Heart right ventricle (tissue), 16 donors: ENCODE measurements around the gene ZNF593OS. TPM values are rescaled to one million over a fixed set of nuclear protein-coding genes. Genes with fewer than 3 reads are reported as not detected.

Source experiments
- ATAC-seq, 8 donors: fragments of 200-7000 bp; cut with Tn5 transposase; one replicate each; pipeline ENCODE4 v1.9.1; 2020; ENCODE audit warnings: mild to moderate bottlenecking in 8 of 8, moderate library complexity in 8 of 8, moderate number of reproducible peaks in 1 of 8
- DNase-seq, 2 donors: peaks; one replicate each; pipeline ENCODE4 v3.0.0-alpha.2; 2020
- H3K27ac ChIP-seq, 10 donors: fragments of 200-600 bp; sonication (generic) in 2 of 10; one replicate each; pipeline versions ENCODE4 v1.5.0 to v1.8.0; 2020 to 2022; ENCODE audit warnings: mild to moderate bottlenecking in 3 of 10
- H3K27me3 ChIP-seq, 7 donors: fragments of 200-600 bp; one replicate each; pipeline ENCODE4 v1.8.0; 2021 to 2022; ENCODE audit warnings: mild to moderate bottlenecking in 2 of 7
- H3K36me3 ChIP-seq, 9 donors: fragments of 200-600 bp; sonication (generic) in 1 of 9; one replicate each; pipeline versions ENCODE4 v1.5.0 to v1.8.0; 2020 to 2022; ENCODE audit warnings: mild to moderate bottlenecking in 2 of 9
- H3K4me1 ChIP-seq, 9 donors: fragments of 200-600 bp; sonication (generic) in 1 of 9; one replicate each; pipeline versions ENCODE4 v1.5.0 to v1.8.0; 2020 to 2022; ENCODE audit warnings: mild to moderate bottlenecking in 4 of 9
- H3K4me3 ChIP-seq, 10 donors: fragments of 200-600 bp; sonication (generic) in 2 of 10; one replicate each; pipeline versions ENCODE4 v1.5.0 to v1.8.0; 2020 to 2022; ENCODE audit warnings: mild to moderate bottlenecking in 7 of 10, moderate library complexity in 2 of 10
- H3K9me3 ChIP-seq, 11 donors: fragments of 200-600 bp in 10 of 11; sonication (generic) in 2 of 11; one replicate each; pipeline versions ENCODE4 v1.5.0 to v1.8.0; 2013 to 2022; ENCODE audit warnings: mild to moderate bottlenecking in 2 of 11, control low read depth in 1 of 11, moderate library complexity in 1 of 11
- CTCF ChIP-seq, 9 donors: fragments of 200-600 bp; sonication (generic) in 2 of 9; IDR thresholded peaks; one replicate each; pipeline versions ENCODE4 v1.5.0 to v1.8.0; 2021 to 2022; ENCODE audit warnings: antibody characterized with exemption in 9 of 9, mild to moderate bottlenecking in 5 of 9, moderate library complexity in 1 of 9
- WGBS, 2 donors: extraction: QIAGEN DNeasy Blood & Tissue Kit; methylation state at CpG; one replicate each; pipeline ENCODE4 v1.1.7; 2013; ENCODE audit warnings: inconsistent platforms in 1 of 2; 5-methylcytosine and 5-hydroxymethylcytosine counted together
- intact Hi-C, 10 donors: fragments of 100-400 bp; cut with DNase I; formaldehyde crosslinking; loops; one replicate each; pipeline versions ENCODE4 v1.11.1 to v1.14.2; 2022
- polyA plus RNA-seq, 2 donors: library from polyadenylated mRNA; stranded (reverse); fragments of 200-250 nt; gene quantifications; one replicate each; pipeline ENCODE4 v1.2.3, GENCODE V29; 2013
- total RNA-seq, 10 donors: library from RNA; stranded (reverse); fragmentation: NEBNext Ultra II Directional in 3 of 10; extraction: Animal tissue kit (Norgen Biotek cat#: 25700) in 3 of 10; gene quantifications; one replicate each; pipeline versions ENCODE4 v1.2.1 to v1.2.4, GENCODE V29; 2021 to 2023
- donor health status: Arrhythmogenic right ventricular cardiomyopathy.
- donor health status: ischemic (EF 13 %, LVEDD 7.1; RV severe dilation, severe dysfunction).
- donor health status: healthy with polysubstance abuse.
- donor health status: DM: no; HTN: yes; CAD: no.
- donor health status: DM: no; HTN: no; CAD: no.
- donor health status: ischemic (EF 25% LVEDD 6.9; RV normal size, moderate dysfunction).
- donor health status: ischemic (EF 25% LVEDD 5.7; RV mildly dilated, moderate dysfunction).
- donor health status: healthy.
- donor health status: DM: yes; HTN: yes; CAD: no.
- donor health status: Ischemic cardiomyopathy.
- donor health status: ischemic (EF 35%, LVEDD 5.7; RV mildly dilated, moderate dysfunction).
- donor health status: nonischemic (EF 11% LVEDD 7.7; RV severe dilation, severe dysfunction).
- donor health status: DM: yes; HTN: yes; CAD: no.
- donor health status: PGD.
- donor health status: ischemic (EF 29% LVEDD 5.4; RV normal size, mild dysfunction).
- donor health status: nonischemic (EF 23%, LVEDD 6.1; RV moderate dilation, normal function).

The ZNF593OS gene
- total and polyA plus RNA-seq, 12 donors: 0.46 TPM; not detected in 11

DNA sequence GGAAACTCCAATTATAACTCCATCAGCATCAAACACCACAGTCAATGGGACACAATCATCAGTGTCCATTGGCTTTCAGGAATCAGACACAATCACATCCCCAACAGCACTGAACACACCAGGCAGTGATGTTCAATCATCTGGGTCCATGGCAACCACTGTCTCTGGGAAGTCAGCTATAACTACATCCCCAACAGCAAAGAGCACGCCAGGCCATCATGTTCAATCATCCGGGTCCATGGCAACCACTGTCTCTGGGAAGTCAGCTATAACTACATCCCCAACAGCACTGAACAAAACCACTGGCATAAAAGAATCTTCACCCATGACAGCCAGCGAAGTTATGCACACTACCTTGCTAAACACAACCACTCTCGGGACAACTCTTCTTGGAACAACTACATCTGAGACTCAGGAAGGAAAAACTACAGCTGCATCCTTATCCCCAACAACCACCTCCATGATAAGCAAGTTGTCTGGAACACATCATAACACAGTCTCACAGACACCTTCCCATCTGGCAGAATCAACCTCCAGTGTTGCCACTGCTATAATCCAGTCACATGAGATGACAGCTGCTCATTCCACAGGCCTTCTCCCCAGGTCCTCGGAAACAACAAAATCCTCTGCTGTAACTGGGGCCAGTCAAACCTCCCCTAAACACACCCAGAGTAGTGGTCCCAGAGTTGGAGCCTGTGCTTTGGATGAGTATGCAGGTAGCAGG, 38.7 kb upstream of the ZNF593OS start:
- Histone ChIP-seq H3K9me3 (no peaks in the 10 kb centered on the region), H3K36me3 (no peaks in the 10 kb centered on the region), H3K4me1 (no peaks in the 10 kb centered on the region), H3K4me3 (no peak overlapping the region), H3K27me3 (no peaks in the 10 kb centered on the region), H3K27ac (no peak overlapping the region)
- DNase-seq: no peak
- peak in 5 of 8 donors; percentile 42 to 70 (median 53) for ATAC-seq
- intact Hi-C loops: no loop called here
- 58 to 60% methylated on average over 5 of the region's 5 CpGs for WGBS, 2 donors
- TF ChIP-seq CTCF (IDR thresholded peaks at IDR 0.05): no peak

- no peak for ATAC-seq
Measured at GRCh38 chr1:26203642-26204318, 32.1 kb upstream of the ZNF593OS start.

GRCh38 chr1:26200413-26200812, 28.8 kb upstream of the ZNF593OS start:
- no peak for ATAC-seq
- no peak for TF ChIP-seq CTCF (IDR thresholded peaks at IDR 0.05)
- intact Hi-C loops: no loop called here
- H3K4me1 ChIP-seq: peaks cover 0 to 12% (median 0%) of the 10 kb centered on the region in 9 donors
- no peak overlapping the region for H3K4me3 ChIP-seq
- H3K27ac ChIP-seq: no peak overlapping the region
- no peak for DNase-seq
- 78 to 83% methylated on average over 5 of the region's 5 CpGs for WGBS, 2 donors
- H3K27me3 ChIP-seq: peaks cover 0 to 10% (median 0%) of the 10 kb centered on the region in 7 donors
- no peaks in the 10 kb centered on the region for H3K36me3 ChIP-seq
- no peaks in the 10 kb centered on the region for H3K9me3 ChIP-seq

More at GRCh38 chr1:26203642-26204318, 32.1 kb upstream of the ZNF593OS start:
- Histone ChIP-seq H3K27me3 (no peaks in the 10 kb centered on the region), H3K36me3 (no peaks in the 10 kb centered on the region), H3K4me1 (peaks cover 0 to 12% (median 0%) of the 10 kb centered on the region in 9 donors), H3K27ac (no peak overlapping the region), H3K4me3 (no peak overlapping the region), H3K9me3 (no peaks in the 10 kb centered on the region)
- DNase-seq: no peak
- intact Hi-C loops: no loop called here
- 71 to 82% methylated on average over 9 of the region's 9 CpGs for WGBS, 2 donors
- TF ChIP-seq CTCF (IDR thresholded peaks at IDR 0.05): no peak

GRCh38 chr1:26197813-26198212, 26.2 kb upstream of the ZNF593OS start:
- Histone ChIP-seq H3K27me3 (peaks cover 0 to 10% (median 0%) of the 10 kb centered on the region in 7 donors), H3K9me3 (no peaks in the 10 kb centered on the region), H3K27ac (no peak overlapping the region), H3K4me1 (peaks cover 0 to 12% (median 0%) of the 10 kb centered on the region in 9 donors), H3K4me3 (no peak overlapping the region), H3K36me3 (no peaks in the 10 kb centered on the region)
- intact Hi-C loops: no loop called here
- 87 to 90% methylated on average over 11 of the region's 11 CpGs for WGBS, 2 donors
- DNase-seq: no peak
- ATAC-seq: no peak
- no peak for TF ChIP-seq CTCF (IDR thresholded peaks at IDR 0.05)
